ENCODE measurements around the gene BICD2. TPM values are rescaled to one million over a fixed set of nuclear protein-coding genes. Genes with fewer than 3 reads are reported as not detected.

Gene BICD2
- total and polyA plus RNA-seq, 4 donors, result 13.8 to 33.2 (median 26.4) TPM

- H3K4me1 ChIP-seq (ENCODE audit: control insufficient read depth in 5 of 5, insufficient read depth in 5 of 5, low read length in 5 of 5), result peaks cover 0 to 11% (median 0%) of the 10 kb centered on the region in 5 donors
- peaks cover 0 to 5% (median 0%) of the 10 kb centered on the region in 4 donors for H3K9me3 ChIP-seq (ENCODE audit: control insufficient read depth in 4 of 4, insufficient read depth in 3 of 4, low read length in 3 of 4)
- H3K9ac ChIP-seq (ENCODE audit: insufficient read depth in 1 of 2, low read length in 2 of 2), result no peak overlapping the region
- H3K27me3 ChIP-seq (ENCODE audit: control insufficient read depth in 3 of 3, insufficient read depth in 3 of 3, low read length in 2 of 3), result peaks cover 5 to 92% (median 79%) of the 10 kb centered on the region in 3 donors
- H3K36me3 ChIP-seq (ENCODE audit: control insufficient read depth in 4 of 4, insufficient read depth in 4 of 4, low read length in 4 of 4), result no peaks in the 10 kb centered on the region
- no peak overlapping the region for H3K27ac ChIP-seq (ENCODE audit: low read depth in 1 of 2, low read length in 1 of 2)
- WGBS, 2 donors, result 2 to 5% methylated on average over 65 to 76 of the region's 76 CpGs
- H3K4me3 ChIP-seq, result no peak overlapping the region
- no peak for DNase-seq
- no peak for TF ChIP-seq CTCF (IDR thresholded peaks at IDR 0.05; ENCODE audit: control extremely low read depth, extremely low read depth)
- no peak for ATAC-seq (ENCODE audit: insufficient read depth, low FRiP score)
Measured at GRCh38 chr9:92807757-92808725, 43.4 kb upstream of the BICD2 start.

- 11 to 15% methylated on average over 44 of the region's 44 CpGs for WGBS, 2 donors
- ATAC-seq (ENCODE audit: insufficient read depth, low FRiP score) (no peak), DNase-seq (no peak)
- H3K4me1 ChIP-seq (ENCODE audit: control insufficient read depth in 5 of 5, insufficient read depth in 5 of 5, low read length in 5 of 5), result peaks cover 0 to 11% (median 0%) of the 10 kb centered on the region in 5 donors
- no peak for TF ChIP-seq CTCF (IDR thresholded peaks at IDR 0.05; ENCODE audit: control extremely low read depth, extremely low read depth)
- no peak overlapping the region for H3K27ac ChIP-seq (ENCODE audit: low read depth in 1 of 2, low read length in 1 of 2)
- peaks cover 0 to 5% (median 0%) of the 10 kb centered on the region in 4 donors for H3K9me3 ChIP-seq (ENCODE audit: control insufficient read depth in 4 of 4, insufficient read depth in 3 of 4, low read length in 3 of 4)
- peaks cover 5 to 88% (median 72%) of the 10 kb centered on the region in 3 donors for H3K27me3 ChIP-seq (ENCODE audit: control insufficient read depth in 3 of 3, insufficient read depth in 3 of 3, low read length in 2 of 3)
- H3K4me3 ChIP-seq, result no peak overlapping the region
- H3K9ac ChIP-seq (ENCODE audit: insufficient read depth in 1 of 2, low read length in 2 of 2), result no peak overlapping the region
- no peaks in the 10 kb centered on the region for H3K36me3 ChIP-seq (ENCODE audit: control insufficient read depth in 4 of 4, insufficient read depth in 4 of 4, low read length in 4 of 4)
Measured at GRCh38 chr9:92807031-92807756, 42.6 kb upstream of the BICD2 start.

DNA sequence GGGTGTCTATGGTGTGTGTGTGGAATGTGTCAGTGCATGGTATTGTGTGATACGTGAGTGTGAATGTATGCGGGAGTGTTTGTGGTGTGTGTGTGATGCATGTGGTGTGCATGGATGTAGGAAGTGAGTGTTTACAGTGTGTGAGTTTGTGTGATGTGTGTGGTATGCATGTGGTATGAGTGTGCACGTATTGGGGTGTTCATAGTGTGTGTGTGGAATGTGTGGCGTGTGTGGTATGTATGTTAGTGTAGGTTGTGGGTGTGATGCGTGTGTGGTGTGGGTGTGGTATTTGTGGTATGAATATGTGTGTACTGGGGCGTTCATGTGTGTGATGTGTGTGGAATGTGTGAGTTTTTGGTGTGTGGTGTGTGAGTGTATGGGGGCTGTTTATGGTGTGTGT lies 40.1 kb upstream of the BICD2 start:
- Histone ChIP-seq H3K27ac (ENCODE audit: low read depth in 1 of 2, low read length in 1 of 2) (no peak overlapping the region), H3K27me3 (ENCODE audit: control insufficient read depth in 3 of 3, insufficient read depth in 3 of 3, low read length in 2 of 3) (peaks cover 2 to 82% (median 61%) of the 10 kb centered on the region in 3 donors), H3K9me3 (ENCODE audit: control insufficient read depth in 4 of 4, insufficient read depth in 3 of 4, low read length in 3 of 4) (peaks cover 0 to 5% (median 0%) of the 10 kb centered on the region in 4 donors), H3K36me3 (ENCODE audit: control insufficient read depth in 4 of 4, insufficient read depth in 4 of 4, low read length in 4 of 4) (no peaks in the 10 kb centered on the region), H3K9ac (ENCODE audit: insufficient read depth in 1 of 2, low read length in 2 of 2) (no peak overlapping the region), H3K4me3 (no peak overlapping the region), H3K4me1 (ENCODE audit: control insufficient read depth in 5 of 5, insufficient read depth in 5 of 5, low read length in 5 of 5) (peaks cover 0 to 11% (median 0%) of the 10 kb centered on the region in 5 donors)
- no peak for TF ChIP-seq CTCF (IDR thresholded peaks at IDR 0.05; ENCODE audit: control extremely low read depth, extremely low read depth)
- DNase-seq, result no peak
- ATAC-seq (ENCODE audit: insufficient read depth, low FRiP score), result no peak
- WGBS, 2 donors, result 81 to 90% methylated on average over 6 of the region's 6 CpGs
